ENCODE results near the gene RPTOR.
A peak's percentile ranks its signal among the peaks of the same experiment; 100 is the strongest.
"Not testable (repeated sequence)": the region's sequence is repeated elsewhere in the genome, so short reads cannot be mapped to it uniquely, and the experiment has no call there.

Gene RPTOR

DNA sequence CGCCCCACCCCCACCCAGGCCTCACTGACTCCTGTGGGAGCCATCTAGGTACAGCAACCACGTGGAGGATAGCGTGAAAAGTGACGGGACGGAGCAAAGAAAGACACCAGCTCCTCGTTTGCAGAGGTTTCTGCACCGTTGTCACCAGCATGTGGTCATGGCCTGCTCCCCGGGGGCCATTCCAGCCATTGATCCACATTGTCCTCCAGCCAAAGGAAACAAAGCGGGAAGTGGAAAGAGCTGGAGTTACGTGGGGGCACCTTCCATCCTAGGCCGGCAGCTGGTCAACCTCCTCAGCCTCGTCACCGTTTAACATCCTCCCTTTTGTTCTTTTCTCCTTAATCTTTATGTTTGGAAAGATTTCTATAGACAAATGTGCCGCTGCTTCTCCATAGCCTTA, 153.7 kb downstream of the RPTOR start:
- DNase-seq, result no peak

- DNase-seq, result not testable (repeated sequence)
Measured at GRCh38 chr17:80699205-80699604, 154.6 kb downstream of the RPTOR start.

DNA sequence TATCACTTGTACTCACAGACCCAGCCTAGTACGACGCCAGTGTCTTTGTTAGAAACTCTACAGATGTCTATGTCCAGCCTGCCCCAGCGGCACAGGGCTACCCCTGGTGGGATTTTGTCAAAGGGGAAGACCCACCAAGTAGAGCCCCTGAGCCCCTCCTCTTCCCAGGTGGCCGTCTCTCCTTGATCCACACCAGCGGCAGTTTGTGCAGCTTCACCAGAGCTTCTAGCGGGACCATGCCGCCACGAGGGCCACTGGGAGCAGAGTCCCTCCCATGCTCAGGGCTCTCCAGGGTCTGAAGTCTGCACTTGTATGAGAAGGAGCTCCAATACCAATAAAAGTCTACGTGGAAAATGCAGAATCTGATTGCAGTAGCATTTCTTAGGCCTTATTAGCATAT, 157.1 kb downstream of the RPTOR start:
- DNase-seq, result no peak

DNA sequence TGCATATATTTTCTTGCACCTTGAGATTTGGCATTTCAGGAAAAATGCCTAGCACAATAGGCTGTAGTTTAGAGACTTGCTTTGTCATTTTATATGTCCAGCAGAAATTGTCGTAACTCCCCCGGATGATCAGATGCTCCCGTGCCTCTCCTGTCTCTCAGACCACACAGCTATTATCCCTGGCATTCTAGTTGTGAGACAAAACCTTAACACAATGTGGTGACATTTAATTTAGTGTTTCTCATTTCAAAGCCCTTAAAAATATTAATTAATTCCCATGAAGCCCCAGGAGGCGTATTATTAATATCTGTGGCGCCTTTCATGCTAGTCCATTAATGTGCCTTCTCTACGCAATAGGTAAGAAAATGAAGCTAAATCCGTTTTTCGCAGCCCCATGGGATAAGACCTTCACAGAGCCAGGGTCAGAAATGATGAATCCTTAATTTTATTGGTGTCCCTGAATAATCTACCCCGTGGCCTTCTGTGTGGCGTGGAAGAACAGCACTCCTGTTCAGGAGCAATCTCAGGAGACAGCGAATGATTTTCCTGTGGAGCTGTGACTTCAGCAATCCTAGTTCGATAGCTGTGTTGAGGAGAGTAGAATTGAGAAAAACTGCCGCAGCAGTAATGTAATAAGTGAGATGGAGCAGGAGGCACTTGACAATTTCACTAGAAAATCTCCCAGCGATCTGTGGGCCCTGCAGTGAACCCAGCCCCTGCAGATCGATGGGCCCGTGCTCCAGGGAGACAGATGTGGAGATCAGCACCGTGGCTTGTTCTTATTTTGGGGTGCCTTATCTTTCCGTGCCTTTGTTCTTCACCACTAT, 157.9 kb downstream of the RPTOR start:
- DNase-seq, result no peak

DNA sequence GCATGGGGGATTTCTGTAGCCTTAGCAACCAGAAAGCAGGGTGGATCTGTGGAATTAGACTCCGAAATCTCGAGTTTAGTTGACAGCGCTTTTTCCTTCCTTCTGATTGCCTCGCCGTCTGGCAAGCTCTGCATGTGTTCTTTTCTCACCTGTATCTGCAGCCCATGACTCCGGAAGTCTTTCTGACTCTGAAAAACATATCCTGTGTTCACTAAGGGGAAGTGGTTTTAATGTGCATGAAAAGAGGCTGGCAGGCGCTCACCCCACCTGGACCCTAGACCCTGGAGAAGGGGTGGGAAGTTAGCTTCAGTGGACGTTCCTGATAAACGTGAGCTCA, 158.5 kb downstream of the RPTOR start:
- DNase-seq, result no peak

DNA sequence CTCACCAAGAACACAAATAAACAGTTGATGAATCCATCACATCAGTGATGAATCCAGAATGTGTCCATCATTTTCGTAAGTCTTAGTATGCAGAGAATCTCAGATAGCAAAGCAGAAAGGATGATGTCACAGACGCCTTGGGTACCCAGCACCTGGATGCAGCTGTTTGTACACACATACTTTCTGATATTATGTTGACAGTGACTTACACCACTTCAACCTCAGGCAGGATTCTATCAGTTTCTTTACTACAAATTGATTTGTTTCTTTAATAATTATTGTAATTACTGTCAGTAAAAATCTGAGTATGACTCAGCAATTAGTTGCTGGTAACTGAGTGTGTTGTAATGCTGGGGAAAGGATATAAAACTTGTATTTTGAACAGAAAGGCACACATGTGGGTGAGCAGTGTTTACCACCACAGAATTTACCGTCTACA, 159.8 kb downstream of the RPTOR start:
- no peak for DNase-seq

DNA sequence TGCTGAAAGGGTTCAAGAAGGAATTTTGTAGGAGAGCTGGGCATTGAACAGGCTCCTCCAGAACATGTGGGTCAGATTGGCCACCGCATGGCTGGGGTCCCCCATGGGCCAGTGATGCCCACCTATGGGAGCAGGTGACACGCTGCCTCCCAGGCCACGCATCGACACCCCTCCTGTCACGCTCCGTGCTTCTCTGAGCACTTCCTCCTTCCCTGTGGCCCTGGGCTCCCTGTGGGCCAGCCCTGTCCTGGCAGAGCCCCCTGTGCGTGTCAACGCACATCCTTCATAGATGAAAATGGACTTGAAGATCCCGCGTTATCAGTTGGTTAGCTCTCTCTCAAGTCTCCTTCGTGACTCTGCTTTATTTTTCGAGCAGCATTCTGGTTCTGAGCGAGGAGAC, 160.3 kb downstream of the RPTOR start:
- no peak for DNase-seq

DNA sequence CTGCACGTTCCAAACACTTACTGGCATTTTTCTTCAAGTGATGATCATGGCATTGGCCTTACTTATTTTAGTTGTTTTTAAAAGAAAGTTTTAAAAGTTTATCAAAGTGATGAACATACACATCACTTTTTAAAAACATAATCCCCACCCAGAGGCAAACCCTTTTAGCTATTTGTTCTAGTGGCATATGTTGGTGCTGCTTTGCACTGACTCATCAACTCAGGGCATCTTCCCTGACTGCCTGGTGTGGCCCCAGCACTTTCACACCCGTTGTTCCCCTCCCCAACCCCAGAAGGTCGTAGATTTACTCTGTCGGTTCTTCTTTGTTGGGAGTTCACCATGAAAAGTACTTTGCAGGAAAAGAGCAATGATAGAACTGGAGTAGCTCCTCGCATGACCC, 161.3 kb downstream of the RPTOR start:
- DNase-seq, result no peak

DNA sequence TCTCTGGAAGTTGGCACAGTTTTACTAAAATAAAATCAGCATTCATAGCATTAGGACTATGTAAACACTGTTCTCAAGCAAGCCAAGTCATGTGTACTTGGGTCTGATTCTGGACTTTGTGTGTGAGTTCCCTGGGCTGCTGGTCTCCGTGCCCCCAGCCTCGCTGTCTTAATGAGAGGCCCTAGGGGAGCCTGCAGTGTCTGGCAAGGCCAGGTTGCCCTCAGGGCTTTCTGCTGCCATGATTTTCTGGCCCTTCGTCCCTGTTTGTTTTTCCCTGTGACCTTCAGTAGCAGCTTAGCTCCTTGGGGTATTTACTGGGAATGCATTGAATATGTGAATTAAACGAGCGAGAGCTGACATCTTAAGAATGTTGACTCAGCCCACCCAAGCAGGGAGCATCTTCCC, 161.8 kb downstream of the RPTOR start:
- no peak for DNase-seq

DNA sequence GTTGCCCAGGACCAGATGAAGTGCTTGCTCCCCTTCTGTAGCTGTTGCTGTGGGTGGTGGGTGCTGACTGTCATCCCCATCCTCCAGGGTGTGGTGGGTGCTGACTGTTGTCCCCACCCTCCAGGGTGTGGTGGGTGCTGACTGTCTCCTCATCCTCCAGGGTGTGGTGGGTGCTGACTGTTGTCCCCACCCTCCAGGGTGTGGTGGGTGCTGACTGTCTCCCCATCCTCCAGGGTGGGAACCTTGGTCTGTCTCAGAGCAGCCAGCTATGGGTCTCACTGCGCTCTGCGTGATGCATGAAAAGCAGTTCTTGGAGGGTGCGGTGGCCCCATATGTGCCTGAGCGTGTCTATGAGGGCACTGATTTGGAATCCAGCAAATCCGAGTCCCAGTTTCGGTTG, 163.8 kb downstream of the RPTOR start:
- DNase-seq, result no peak

GRCh38 chr17:80709090-80709695, 164.6 kb downstream of the RPTOR start:
- DNase-seq, result no peak

GRCh38 chr17:80710714-80711302, 166.2 kb downstream of the RPTOR start:
- DNase-seq, result no peak

DNA sequence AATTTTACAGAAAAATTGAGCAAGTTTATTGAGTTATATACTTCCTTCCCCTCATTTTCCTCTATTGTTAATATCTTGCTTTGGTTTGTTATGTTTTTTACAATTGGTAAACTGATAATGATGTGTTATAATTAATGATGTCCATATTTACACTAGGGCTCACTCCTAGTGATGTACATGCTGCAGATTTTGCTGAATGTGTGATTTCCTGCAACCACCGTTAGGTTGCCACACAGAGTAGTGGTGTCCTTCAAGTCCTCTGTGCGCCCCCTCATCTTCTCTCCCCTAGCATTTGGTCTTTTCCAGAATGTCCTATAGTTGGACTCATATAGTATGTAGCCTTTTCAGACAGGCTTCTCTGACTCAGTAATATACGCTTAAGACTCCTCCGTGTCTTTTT, 167.5 kb downstream of the RPTOR start:
- DNase-seq, result no peak

DNA sequence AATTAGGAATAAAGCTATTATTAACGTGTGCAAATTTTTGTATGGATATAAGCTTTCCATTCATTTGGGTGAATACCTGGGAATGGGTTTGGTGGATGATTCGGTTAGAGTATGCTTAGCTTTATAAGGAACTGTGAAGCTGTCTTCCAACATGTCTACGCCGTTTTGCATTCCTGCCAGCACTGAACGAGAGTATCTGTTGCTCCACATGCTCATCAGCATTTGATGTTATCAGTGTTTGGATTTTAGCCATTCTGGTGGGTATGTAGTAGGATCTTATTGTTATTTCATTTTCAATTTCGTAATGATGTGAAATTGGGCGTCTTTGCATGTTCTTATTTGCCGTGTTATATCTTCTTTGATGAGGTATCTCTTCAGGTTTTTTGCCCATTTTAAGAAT, 168.0 kb downstream of the RPTOR start:
- DNase-seq, result no peak

DNA sequence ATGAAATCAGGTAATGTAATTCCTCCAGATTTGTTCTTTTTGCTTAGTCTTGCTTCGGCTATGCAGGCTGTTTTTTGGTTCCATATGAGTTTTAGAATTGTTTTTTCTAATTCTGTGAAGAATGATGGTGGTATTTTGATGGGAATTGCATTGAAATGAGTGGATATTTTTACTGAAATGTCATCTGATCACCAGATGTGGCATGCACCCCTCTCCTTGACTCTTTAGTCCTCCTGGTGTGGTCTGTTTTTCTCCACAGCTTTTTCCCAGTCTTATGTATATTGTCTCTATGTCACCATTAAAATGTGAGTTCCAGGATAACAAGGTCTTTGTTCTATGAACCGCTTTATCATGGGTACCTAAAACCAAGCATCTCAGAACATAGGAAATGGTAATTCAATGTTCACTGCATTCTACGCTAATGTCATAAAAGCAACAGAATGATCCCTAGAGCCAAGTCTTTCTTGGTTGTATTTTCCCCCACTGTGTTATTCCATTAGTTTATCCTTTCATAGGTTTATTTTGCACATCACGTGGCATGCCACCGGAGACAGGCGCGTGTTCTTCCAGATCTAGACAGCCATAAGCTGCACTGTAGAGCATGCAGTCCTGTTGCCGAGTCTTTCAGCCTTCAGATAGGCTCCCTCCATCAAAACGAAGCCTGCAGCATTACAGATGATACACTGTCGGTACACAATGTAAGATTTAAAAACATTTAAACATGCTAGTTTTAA, 172.5 kb downstream of the RPTOR start:
- DNase-seq, result no peak

- peak; percentile 74 for DNase-seq
Measured at GRCh38 chr17:80717720-80718083, 173.1 kb downstream of the RPTOR start.

GRCh38 chr17:80718428-80718827, 173.8 kb downstream of the RPTOR start:
- no peak for DNase-seq

- DNase-seq, result no peak
Measured at GRCh38 chr17:80719449-80719848, 174.8 kb downstream of the RPTOR start.

DNA sequence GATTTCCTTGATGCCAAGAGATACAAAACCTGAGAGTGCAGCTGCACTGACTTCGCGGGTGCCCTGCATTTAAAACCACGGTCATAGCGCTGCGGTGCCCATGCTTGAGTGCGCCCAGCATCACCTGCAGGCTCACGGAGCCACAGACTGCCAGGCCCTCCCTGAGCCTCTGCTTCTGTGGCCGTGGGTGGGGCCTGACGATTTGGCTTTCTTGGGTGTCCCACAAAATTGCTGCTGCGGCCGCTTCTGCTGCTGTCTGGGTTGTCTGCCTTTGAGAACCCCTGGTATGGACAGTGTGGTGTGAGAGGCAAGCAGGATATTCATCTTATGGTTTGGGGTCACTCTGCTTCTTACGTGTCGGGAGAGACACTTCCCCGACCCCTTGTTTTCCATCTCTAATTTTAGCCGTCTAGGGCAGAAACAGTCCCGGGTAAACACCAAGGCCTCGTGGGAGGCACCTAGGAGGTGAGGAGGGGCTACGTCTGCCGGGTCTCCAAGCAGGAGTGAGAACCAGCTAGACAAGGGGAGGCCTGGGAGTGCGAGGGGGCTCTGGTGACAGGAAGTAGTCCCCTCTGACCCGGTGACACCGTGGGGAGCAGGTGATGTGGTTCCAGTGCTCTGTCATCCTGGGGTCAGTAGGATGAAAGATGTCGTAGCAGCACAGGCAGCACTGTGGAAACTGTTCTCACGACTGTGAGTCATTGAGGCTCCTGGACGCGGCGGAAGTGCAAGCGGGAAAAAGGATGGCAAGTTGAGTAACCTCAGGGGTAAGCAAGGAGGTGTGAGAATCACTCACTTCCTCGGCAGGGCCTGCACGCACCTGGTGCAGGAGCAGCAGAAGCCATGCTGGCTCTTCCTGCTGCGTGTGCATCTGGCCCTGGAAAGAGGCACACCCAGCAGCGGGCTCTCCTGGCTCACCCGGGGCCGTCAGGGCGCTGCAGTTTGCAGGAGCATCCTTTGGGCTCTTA, 176.3 kb downstream of the RPTOR start:
- DNase-seq, result peak; percentile 11

DNA sequence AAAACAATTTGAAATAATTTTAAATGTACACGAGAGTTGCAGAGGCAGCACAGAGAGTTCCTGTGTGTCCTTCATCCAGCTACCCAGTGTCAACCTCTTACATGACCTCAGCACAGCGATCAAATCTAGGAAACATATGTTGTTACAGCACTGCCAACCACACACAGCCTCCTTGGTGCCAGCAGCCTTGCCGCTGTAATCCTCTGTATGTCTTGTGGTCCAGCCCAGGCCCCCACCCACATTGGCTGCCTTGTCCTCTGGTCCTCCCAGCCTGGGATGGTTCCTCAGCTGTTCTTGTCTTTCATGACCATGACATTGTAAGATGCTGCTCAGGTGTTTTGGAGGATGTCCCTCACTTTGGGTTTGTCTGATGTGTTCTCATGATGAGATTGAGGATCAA, 178.0 kb downstream of the RPTOR start:
- DNase-seq, result no peak

- no peak for DNase-seq
Measured at GRCh38 chr17:80724775-80725266, 180.2 kb downstream of the RPTOR start.

DNA sequence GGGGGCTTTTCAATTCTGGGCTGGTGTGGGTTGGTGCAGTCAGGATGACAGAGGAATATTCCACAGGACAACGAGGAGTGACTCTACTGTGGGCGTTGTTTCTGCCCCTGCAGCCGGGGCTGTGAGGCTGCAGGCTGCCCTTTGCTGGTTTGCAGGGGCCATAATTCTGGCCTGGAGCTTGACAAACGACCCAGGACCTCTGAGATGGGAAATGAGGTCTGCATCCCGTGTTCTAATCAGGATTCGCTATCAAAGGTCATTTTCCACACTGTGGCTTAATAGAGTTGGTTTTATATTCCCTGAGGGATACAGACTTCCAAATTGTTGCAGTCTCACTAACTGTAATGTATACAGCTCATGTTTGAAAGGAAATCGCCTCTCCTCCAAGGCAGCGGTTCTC, 180.9 kb downstream of the RPTOR start:
- DNase-seq, result no peak

Data from NCI-H1694 treated with DMSO at 0.1 percent for 48 hours (cell line).